IPS DF 6.9 (cell line): ENCODE measurements around the gene PARD3.

ENCODE experiments used
- DNase-seq: peaks from one replicate; pipeline ENCODE4 v3.0.0-alpha.2; 2013; ENCODE audit warnings: low read depth, low spot score
- H3K27ac ChIP-seq: one replicate; pipeline ENCODE4 v1.5.1; 2013; ENCODE audit warnings: low read length, control low read depth
- H3K27me3 ChIP-seq: 2 replicates; pipeline ENCODE4 v1.6.1; 2013; ENCODE audit warnings: mild to moderate bottlenecking, low read length; ENCODE audit not compliant: control insufficient read depth, insufficient read depth
- H3K36me3 ChIP-seq: 2 replicates; pipeline ENCODE4 v1.6.1; 2013; ENCODE audit warnings: low read length; ENCODE audit not compliant: control insufficient read depth, insufficient read depth
- H3K4me1 ChIP-seq: 2 replicates; pipeline ENCODE4 v1.6.1; 2013; ENCODE audit warnings: low read length; ENCODE audit not compliant: control insufficient read depth, insufficient read depth
- H3K4me3 ChIP-seq: 2 replicates; pipeline ENCODE4 v1.5.1; 2013; ENCODE audit warnings: mild to moderate bottlenecking, low read length
- H3K9me3 ChIP-seq: 2 replicates; pipeline ENCODE4 v1.6.1; 2013; ENCODE audit warnings: low read length, inconsistent platforms; ENCODE audit not compliant: control insufficient read depth, insufficient read depth
- WGBS: extraction: QIAGEN DNeasy Blood & Tissue Kit; methylation state at CpG from one replicate; pipeline ENCODE4 v1.1.7; 2013; ENCODE audit warnings: mixed read lengths, missing lambda C conversion rate; ENCODE audit not compliant: insufficient read length, insufficient coverage; 5-methylcytosine and 5-hydroxymethylcytosine counted together

The PARD3 gene

DNA sequence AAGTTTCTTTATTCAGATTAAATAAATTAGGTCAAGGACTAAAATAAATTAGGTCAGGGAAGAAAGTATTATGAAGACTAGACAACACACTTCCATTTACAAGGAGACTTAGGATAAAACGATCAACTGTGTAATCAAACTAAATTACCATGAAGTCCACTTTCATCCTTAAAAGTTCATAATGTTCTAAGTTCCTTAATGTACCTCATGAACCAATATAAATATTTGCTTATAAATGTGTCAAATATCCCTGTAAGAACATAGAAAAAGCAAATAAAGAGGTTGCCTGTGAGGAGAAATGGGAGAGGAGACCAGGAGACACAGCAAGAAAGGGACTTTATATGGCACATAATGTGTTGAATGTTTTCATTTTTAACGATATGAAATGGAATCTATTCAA, 345.6 kb downstream of the PARD3 start:
- Histone ChIP-seq H3K4me1 (no peaks in the 10 kb centered on the region), H3K27ac (no peak overlapping the region), H3K4me3 (no peak overlapping the region), H3K9me3 (no peaks in the 10 kb centered on the region), H3K36me3 (no peaks in the 10 kb centered on the region), H3K27me3 (no peaks in the 10 kb centered on the region)
- no peak for DNase-seq
- no CpG with 5 or more reads among the region's 2 CpGs for WGBS

DNA sequence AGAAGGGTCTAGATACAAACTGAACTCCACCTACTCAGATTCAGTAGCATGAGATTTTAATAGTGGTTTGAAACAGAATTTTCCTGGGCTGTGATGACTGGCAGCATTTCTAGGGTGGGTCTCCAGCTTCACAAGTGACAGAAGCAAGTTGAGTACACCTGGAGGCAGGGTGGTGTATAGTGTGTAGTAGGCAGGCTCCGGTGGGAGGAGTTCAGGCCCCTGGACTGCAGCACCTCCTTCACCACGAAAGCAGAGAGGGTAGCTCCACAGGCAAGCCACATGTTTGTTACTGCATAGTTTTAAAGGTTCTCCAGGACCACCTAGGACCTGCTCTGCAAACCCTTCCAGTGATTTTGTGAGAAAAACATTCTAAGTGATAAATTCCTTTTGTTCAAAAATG, 347.2 kb downstream of the PARD3 start:
- no peak overlapping the region for H3K4me3 ChIP-seq
- no peaks in the 10 kb centered on the region for H3K27me3 ChIP-seq
- H3K27ac ChIP-seq = no peak overlapping the region
- DNase-seq = no peak
- H3K36me3 ChIP-seq = no peaks in the 10 kb centered on the region
- no peaks in the 10 kb centered on the region for H3K9me3 ChIP-seq
- H3K4me1 ChIP-seq = no peaks in the 10 kb centered on the region
- WGBS = no CpG with 5 or more reads among the region's 2 CpGs

DNA sequence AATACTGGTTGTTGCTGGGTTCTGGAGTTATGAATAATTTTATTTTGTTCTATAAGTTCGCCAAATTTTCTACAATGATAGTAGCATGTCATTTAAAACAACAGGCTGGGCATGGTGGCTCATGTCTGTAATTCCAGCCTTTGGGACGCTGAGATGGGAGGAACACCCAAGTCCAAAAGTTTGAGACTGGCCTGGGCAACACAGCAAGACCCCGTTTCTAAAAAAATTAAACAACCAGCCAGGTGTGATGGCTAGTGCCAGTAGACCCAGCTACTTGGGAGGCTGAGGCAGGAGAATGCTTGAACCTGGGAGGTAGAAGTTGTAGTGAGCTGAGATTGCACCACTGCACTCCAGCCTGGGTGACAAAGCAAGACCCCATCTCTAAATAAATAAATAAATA, 347.7 kb downstream of the PARD3 start:
- Histone ChIP-seq H3K9me3 (no peaks in the 10 kb centered on the region), H3K36me3 (no peaks in the 10 kb centered on the region), H3K27ac (no peak overlapping the region), H3K27me3 (no peaks in the 10 kb centered on the region), H3K4me1 (no peaks in the 10 kb centered on the region), H3K4me3 (no peak overlapping the region)
- WGBS = no CpG with 5 or more reads among the region's 3 CpGs
- no peak for DNase-seq

DNA sequence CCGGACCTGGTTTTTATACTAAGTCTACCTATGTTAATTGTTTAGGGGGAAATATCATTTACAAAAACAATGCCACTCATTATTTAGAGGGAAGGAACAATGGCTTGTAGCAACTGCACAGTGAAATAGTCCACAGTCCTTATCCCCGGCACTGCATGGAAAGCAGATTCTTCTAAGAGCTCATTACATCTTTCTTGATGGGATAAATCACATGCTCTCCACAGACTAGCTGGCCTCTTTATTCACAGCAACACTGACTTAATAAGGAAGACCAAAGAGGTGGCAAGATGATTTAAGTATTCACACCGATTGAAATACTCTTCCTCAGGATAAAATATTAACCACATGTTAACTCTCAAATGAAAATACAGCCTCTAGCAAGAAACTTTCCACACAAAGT, 349.4 kb downstream of the PARD3 start:
- Histone ChIP-seq H3K27ac (no peak overlapping the region), H3K36me3 (no peaks in the 10 kb centered on the region), H3K4me3 (no peak overlapping the region), H3K4me1 (no peaks in the 10 kb centered on the region), H3K27me3 (no peaks in the 10 kb centered on the region), H3K9me3 (no peaks in the 10 kb centered on the region)
- no CpG with 5 or more reads among the region's 3 CpGs for WGBS
- DNase-seq = no peak

DNA sequence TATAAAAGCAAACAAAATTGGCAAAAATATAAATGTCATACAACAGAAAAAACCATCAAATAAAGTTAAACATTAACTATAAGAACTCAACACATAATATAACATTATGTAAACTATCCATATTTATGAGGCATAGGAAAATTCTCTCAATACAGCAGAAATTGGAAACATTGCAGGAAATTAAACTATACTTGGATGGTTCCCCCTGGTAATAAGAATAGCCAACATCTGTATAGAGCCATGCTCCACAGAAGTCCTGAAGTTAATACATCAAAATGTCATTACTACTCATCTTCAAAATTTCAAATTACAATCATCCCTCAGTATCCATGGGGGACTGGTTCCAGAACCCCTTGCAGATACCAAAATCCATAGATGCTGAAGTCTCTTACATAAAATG, 350.5 kb downstream of the PARD3 start:
- H3K27ac ChIP-seq = no peak overlapping the region
- no peaks in the 10 kb centered on the region for H3K36me3 ChIP-seq
- H3K9me3 ChIP-seq = no peaks in the 10 kb centered on the region
- H3K4me1 ChIP-seq = no peaks in the 10 kb centered on the region
- DNase-seq = no peak
- no peak overlapping the region for H3K4me3 ChIP-seq
- no peaks in the 10 kb centered on the region for H3K27me3 ChIP-seq

DNA sequence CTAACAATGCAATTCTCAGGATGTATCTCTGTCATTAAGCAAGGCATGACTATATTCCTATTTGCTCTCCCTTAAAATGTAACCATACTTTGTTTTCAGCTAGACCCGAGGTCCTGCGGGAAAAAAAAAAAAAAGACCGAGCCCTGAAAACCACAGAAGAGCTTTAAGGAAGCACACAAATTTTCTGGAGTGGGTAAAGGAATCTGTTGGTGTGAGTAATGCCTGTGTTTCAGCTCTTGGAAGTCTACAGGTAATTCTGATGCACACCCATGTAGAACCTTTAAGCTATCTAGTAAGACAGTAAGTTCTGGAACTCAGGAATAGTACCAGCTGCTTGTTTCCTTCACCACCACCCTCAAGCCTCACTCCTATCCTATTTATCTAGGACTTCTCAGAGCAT, 351.1 kb downstream of the PARD3 start:
- no peak overlapping the region for H3K4me3 ChIP-seq
- no peak for DNase-seq
- H3K27me3 ChIP-seq = no peaks in the 10 kb centered on the region
- H3K4me1 ChIP-seq = no peaks in the 10 kb centered on the region
- no peaks in the 10 kb centered on the region for H3K9me3 ChIP-seq
- no peaks in the 10 kb centered on the region for H3K36me3 ChIP-seq
- no CpG with 5 or more reads among the region's 3 CpGs for WGBS
- H3K27ac ChIP-seq = no peak overlapping the region

DNA sequence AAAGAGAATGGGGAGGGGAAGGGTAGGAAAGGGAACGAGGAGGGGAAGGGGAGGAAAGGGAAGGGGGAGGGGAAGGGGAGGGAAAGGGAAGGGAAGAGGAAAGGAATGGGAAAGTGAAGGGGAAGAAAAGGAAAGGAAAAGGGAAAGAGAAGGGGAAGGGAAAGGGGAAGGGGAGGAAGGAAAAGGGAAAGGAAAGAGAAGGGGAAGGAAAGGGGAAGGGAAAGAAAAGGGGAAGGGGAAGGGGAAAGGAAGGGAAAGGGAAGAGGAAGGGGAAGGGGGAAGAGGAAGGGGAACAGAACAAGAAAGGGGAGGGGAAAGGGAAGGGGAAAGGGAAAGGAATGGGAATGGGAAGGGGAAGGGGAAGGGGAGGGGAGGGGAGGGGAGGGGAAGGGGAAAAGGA, 352.1 kb downstream of the PARD3 start:
- no peak overlapping the region for H3K4me3 ChIP-seq
- H3K4me1 ChIP-seq = no peaks in the 10 kb centered on the region
- DNase-seq = no peak
- WGBS = 100% methylated on average over 1 of the region's 1 CpG
- H3K27ac ChIP-seq = no peak overlapping the region
- no peaks in the 10 kb centered on the region for H3K27me3 ChIP-seq
- no peaks in the 10 kb centered on the region for H3K9me3 ChIP-seq
- H3K36me3 ChIP-seq = no peaks in the 10 kb centered on the region

DNA sequence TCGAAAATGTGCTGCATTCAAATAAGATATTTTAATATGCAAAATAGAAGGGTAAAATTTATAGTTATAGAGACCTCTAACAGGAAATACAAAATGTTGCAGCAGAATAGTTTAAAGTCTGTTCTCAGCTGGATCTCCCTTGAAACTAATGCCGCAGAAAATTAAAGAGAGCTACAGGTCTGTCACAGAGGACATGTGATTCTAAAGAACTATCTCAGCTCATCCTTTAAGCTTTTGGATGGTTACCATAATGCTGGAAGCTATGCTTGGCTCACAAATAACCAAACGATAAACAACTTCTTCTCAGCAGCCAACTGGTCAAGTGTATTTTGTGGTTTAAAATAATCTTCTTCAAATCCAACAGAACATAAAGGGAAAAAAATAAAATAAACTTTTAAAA, 353.0 kb downstream of the PARD3 start:
- H3K9me3 ChIP-seq = no peaks in the 10 kb centered on the region
- no peaks in the 10 kb centered on the region for H3K36me3 ChIP-seq
- DNase-seq = no peak
- no peaks in the 10 kb centered on the region for H3K4me1 ChIP-seq
- no peak overlapping the region for H3K27ac ChIP-seq
- H3K4me3 ChIP-seq = no peak overlapping the region
- no CpG with 5 or more reads among the region's 3 CpGs for WGBS
- no peaks in the 10 kb centered on the region for H3K27me3 ChIP-seq

DNA sequence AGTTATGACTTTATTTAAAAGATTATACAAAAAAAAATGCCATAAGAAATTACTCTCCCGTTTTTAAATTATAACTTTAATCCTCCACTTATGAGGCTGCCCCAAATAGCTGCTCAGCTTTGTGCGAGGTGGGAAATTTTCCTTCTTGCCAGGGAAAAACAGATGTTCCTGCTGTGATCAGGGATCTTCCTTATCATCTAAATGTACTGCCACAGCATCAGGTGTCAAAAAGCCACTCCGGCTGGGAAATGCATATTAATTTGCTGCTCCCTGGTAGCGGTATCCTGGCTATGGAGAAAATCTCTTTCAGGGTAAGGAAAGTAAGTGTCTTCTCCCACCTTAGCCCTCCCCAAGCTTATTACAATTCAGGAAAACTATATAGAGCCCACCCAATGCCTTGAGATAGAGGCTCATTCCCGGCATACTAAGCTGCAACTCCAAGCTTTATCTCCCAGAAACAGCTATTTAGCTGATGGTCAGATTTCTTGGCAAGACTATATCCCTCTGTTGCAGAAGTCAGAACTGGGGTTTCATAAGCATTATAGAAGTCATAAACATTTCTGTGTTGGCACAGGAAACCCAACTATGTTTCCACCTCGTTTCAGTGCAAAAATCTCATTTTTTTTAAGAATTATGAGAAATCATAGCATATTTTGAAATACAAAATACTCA, 360.4 kb downstream of the PARD3 start:
- Histone ChIP-seq H3K4me1 (no peaks in the 10 kb centered on the region), H3K27me3 (no peaks in the 10 kb centered on the region), H3K27ac (no peak overlapping the region), H3K36me3 (no peaks in the 10 kb centered on the region), H3K4me3 (no peak overlapping the region), H3K9me3 (no peaks in the 10 kb centered on the region)
- no peak for DNase-seq
- WGBS = no CpG with 5 or more reads among the region's 6 CpGs

DNA sequence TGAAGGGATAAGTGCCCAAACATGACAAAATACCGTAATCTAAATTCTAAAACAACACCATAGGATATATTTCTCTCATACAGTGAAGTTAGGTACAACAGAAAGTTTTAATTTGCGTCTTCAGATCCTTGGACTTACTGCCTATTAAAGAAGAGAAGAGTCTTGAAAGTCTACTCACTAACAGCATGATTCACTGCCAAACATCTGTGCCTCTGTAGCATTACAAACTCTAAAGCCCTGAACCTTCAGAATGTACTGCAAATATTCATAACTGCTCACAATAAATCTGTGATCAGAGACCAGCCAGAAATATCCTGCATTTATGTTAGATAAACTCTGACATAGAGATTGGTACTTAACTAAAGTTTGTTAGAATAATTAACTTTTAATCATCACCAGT, 365.3 kb downstream of the PARD3 start:
- no peaks in the 10 kb centered on the region for H3K9me3 ChIP-seq
- H3K27ac ChIP-seq = no peak overlapping the region
- WGBS = no CpG with 5 or more reads among the region's 2 CpGs
- DNase-seq = no peak
- H3K4me1 ChIP-seq = no peaks in the 10 kb centered on the region
- H3K36me3 ChIP-seq = no peaks in the 10 kb centered on the region
- no peaks in the 10 kb centered on the region for H3K27me3 ChIP-seq
- no peak overlapping the region for H3K4me3 ChIP-seq

DNA sequence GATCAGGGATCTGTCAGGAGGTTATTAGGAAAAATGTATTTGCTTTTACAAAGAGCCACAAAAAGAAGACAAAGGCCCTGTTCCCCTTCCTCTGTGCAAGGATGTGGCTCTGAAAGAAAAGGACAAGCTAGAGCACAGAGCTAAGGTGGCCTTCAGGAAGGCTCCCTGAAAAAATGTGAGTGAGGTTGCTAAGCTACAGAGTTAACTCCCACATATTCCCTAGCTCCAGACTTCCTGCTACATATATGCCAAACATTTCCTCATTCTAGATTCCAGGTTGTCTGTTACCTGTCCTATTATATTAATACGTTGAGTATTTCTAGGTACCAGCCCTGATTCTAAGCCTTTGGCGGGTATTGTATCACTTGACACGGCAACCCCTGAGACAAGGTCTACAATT, 369.0 kb downstream of the PARD3 start:
- no peak overlapping the region for H3K27ac ChIP-seq
- no peaks in the 10 kb centered on the region for H3K27me3 ChIP-seq
- no peak for DNase-seq
- H3K36me3 ChIP-seq = no peaks in the 10 kb centered on the region
- H3K4me1 ChIP-seq = no peaks in the 10 kb centered on the region
- no peaks in the 10 kb centered on the region for H3K9me3 ChIP-seq
- no peak overlapping the region for H3K4me3 ChIP-seq
- no CpG with 5 or more reads among the region's 3 CpGs for WGBS
